Measurements from ENCODE around the gene PTPN4.

GRCh38 chr2:120026890-120027289, 267.2 kb downstream of the PTPN4 start:
- TF ChIP-seq POLR2A (IDR thresholded peaks at IDR 0.05) (no peak), CTCF (IDR thresholded peaks at IDR 0.05) (no peak)

Data from uterus (tissue), 2 donors.